HG03378 (cell line): Measurements from ENCODE around the gene ZKSCAN3.
A peak's percentile ranks its signal among the peaks of the same experiment; 100 is the strongest.
"Not testable (repeated sequence)": the region's sequence is repeated elsewhere in the genome, so short reads cannot be mapped to it uniquely, and the experiment has no call there.

Experiments
- ATAC-seq: cut with Tn5 transposase; IDR thresholded peaks from one replicate; pipeline ENCODE4 v1.9.1; 2021; ENCODE audit warnings: mild to moderate bottlenecking, moderate library complexity; ENCODE audit not compliant: unreplicated experiment

Gene ZKSCAN3

DNA sequence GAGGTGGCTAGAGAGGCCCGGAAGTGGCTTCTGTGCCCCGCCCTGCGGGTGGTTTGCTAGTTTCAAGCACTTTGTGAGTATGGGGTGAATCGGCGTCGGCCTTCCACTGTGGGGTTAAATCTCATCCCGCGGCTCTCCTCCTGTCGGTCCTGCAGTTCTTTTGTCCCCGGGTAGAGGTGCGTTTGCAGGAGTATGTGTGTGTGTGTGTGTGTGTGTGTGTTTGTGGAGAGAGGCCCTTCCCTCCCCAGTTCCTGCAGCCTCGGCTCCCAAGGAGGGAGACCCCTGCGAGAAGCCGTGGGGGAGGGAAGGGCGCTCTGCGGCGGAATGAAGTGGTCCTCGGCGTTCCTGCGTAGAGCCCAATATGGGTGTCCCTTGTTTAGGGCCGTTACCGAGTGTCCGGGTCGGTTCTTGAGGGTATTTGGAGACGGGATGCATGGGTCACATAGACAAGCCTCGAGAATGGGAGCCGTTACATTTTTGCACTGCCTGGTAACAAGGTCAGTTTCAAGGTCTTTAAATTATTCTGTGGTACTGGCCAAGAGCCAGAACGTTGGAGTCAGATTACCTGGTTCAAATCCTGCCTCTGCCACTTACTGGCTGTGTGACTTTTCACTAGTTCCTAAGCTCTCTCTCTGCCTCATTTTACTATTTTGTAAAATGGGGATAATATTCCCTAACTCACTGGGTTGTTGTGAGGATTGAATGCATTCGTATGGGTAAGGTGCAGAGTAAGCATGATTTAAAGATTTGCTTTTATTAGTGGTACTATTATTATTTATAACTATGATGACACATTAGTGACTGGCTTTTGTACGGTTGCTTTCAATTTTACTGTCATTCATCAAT, at the start of gene ZKSCAN3:
Gene ZKSCAN3, plus strand, starts transcription at position 56 of the 846 bp plus-strand sequence. CDS start 9,640 bp downstream, outside the sequence.
- ATAC-seq: peak; percentile 87

- peak; percentile 97 for ATAC-seq
These were observed 46.2 kb upstream of the ZKSCAN3 start for GRCh38 chr6:28303570-28303969.

DNA sequence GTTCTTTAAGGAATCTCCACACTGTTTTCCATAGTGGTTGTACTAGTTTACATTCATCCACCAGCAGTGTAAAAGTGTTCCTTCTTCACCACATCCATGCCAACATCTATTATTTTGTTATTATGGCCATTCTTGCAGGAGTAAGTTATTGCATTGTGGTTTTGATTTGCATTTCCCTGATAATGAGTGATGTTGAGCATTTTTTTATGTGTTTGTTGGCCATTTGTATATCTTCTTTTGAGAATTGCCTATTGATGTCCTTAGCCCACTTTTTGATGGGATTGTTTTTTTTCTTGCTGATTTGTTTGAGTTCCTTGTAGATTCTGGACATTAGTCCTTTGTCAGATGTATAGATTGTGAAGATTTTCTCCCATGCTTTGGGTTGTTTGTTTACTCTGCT, 43.4 kb upstream of the ZKSCAN3 start:
- not testable (repeated sequence) for ATAC-seq

DNA sequence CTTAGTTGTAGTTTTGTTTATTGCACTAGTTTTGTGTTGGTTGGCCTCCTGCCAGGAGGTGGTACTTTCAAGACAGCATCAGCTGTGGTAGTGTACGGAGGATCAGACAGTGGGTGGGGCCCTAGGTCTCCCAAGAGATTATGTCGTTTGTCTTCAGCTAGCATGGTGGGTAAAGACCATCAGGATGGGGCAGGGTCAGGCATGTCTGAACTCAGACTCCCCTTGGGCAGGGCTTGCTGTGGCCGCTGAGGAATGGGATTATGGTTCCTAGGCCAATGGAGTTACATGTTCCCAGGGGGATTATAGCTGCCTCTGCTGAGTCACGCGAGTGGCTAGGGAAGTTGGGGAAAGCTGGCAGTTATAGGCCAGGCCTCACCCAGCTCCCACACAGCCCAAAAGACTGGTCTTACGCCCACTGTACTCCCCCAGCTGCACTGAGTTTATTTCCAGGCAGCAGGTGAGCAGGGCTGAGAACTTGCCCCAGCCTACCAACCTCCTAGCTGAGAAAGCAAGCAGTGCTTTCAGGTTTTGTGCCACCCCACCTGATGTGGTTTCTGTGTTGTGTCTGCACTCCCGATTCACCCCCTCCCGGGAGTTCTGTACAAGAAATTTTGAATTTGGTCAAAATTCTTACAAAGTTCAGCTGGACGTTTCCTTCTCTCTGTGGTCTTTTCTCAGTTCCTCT, 38.5 kb upstream of the ZKSCAN3 start:
- ATAC-seq: no peak

GRCh38 chr6:28312939-28313338, 36.8 kb upstream of the ZKSCAN3 start:
- no peak for ATAC-seq

- ATAC-seq: no peak
These were observed 34.1 kb upstream of the ZKSCAN3 start for GRCh38 chr6:28315628-28316027.

DNA sequence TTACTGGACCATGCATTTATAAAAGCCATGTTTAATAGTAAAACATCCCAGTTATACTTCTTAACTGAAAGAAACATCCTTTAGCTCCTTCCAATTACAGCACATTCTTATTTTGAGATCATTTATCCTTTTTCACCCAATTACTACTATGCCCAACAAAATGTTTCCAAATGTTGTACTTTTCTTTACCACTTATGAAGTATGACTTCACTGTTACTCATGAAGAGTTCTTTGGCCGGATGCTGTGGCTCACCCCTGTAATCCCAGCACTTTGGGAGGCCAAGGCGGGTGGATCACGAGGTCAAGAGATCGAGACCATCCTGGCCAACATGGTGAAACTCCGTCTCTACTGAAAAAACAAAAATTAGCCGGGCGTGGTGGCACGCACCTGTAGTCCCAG, 31.9 kb upstream of the ZKSCAN3 start:
- not testable (repeated sequence) for ATAC-seq

- no peak for ATAC-seq
These were observed 27.1 kb upstream of the ZKSCAN3 start for GRCh38 chr6:28322661-28323060.

DNA sequence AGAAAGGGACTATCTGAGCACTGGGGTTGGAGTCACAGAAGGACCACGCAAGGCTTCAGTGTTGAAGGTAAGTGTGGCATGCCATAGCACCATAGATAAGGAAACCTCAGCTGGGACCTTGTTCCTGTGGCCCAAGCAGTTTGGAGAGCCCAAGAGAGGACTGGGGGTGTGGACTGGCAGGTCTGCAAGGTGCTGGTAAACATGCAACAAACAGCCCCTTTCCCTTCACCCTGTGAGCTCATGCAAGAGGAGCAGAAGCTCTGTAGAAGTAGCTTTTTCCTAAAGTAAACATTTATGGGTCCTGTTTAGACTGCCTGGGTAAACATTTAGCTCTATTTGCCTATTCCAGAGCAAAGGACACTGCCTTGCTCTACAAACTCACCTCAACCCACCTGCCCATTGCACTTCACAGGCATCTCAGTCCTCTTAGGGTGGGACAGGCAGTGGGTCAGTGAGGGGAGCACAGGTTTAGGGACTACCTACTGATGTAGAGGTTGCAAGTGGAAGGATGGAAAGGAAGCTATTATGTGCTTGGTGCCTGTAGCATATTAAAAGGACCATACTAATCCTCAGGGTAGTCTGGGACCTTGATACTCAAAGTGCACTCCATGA, 25.8 kb upstream of the ZKSCAN3 start:
- ATAC-seq: no peak

DNA sequence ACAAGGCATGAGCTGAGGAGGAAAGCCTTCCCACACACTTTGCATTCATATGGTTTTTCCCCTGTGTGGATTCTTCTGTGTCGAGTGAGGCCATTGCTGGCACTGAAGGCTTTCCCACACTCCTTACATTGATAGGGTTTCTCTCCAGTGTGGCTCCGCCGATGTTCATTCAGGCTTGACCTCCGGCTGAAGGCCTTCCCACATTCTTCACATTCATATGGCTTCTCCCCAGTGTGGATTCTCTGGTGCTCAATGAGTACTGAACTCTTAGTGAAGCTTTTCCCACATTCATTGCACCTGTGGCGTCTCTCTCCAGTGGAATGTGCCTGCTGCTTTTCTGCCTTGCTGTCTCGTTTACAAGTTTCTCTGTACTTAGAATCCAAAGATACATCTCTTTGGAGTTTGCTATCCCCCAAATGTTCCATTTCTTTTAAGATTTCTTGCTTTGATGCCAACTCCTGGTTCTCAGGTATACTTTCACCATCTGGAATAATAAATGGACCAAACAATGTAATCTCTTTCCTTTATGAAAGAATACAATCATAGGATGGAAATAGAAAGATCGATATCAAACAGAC, 23.3 kb upstream of the ZKSCAN3 start:
- ATAC-seq: no peak

DNA sequence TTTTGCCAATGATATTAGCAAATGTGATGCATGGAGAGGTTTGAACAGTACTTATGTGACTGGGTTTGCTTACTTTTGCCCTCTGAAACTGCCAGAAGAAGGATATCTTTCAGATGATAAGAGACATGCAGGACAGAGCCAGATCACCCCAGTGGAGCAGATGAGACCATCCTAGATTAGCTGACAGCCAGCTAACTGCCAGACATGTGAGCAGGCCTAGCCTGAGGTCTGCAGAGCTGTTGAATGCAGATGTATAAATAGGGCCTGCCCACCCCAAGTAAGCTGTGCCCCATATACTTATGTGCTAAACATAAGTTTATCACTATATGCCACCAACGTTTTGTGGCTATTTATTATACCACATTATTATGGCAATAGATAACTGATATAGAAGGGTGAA, 19.7 kb upstream of the ZKSCAN3 start:
- no peak for ATAC-seq

- no peak for ATAC-seq
These were observed 16.7 kb upstream of the ZKSCAN3 start for GRCh38 chr6:28333047-28333446.

- ATAC-seq: no peak
These were observed 16.1 kb upstream of the ZKSCAN3 start for GRCh38 chr6:28333599-28334018.

DNA sequence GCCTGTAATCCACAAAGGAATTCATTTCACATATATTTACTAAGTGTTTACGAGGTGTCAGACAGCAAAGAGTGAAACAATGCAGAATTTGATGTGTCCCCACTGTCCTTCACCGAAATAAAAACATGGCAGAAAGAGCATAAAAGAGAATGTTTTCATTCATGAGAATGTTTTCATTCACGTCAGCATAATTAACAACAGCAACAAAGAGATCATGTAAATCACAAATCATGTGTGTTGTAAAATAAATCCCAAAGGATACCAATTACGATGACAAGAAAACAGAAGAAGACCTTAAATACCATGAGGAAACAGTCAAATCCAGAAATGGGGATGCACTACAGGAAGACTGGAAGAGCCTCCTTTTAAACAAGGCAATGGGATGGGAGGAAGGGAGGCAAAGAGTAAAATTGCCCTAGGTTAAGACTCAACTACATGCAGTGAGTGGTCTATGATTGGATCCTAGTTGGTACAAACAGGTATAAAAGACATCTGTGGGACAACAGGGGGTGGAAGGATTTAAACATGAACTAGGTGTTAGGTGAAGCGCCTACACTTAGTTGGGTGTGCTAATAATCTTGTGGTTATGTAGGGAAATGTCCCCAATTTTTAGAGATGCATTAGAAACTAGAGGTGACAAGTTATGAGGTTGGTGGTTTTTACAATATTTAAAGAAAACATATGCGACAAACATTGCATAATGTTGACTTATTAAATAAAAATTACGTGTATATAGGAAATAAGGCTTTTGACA, 15.3 kb upstream of the ZKSCAN3 start:
- no peak for ATAC-seq

DNA sequence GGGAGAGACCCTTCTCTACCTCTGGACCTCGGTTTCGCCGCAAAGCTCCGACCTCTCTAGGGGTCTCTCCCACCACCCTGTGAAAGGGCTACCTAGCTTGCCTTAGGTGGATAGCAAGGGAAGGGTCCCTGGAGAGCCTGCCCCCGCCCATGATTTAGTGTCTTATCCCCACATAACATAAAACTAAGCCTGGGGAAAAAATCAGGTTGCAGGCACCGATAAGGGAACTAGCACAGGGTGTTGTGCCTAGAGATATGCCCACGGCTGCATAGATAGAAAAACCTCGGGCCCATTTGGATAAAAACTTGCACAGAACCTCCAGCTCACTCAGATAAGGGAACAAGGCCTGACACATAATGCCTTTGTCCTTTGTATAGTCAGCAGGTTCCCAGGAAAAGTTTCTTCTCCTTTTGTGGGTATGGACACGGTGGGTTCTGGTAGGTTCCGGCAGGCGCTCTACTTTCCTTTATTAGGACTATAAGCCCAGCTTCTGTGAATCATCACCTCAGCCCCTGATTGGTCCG, 14.6 kb upstream of the ZKSCAN3 start:
- ATAC-seq: no peak

DNA sequence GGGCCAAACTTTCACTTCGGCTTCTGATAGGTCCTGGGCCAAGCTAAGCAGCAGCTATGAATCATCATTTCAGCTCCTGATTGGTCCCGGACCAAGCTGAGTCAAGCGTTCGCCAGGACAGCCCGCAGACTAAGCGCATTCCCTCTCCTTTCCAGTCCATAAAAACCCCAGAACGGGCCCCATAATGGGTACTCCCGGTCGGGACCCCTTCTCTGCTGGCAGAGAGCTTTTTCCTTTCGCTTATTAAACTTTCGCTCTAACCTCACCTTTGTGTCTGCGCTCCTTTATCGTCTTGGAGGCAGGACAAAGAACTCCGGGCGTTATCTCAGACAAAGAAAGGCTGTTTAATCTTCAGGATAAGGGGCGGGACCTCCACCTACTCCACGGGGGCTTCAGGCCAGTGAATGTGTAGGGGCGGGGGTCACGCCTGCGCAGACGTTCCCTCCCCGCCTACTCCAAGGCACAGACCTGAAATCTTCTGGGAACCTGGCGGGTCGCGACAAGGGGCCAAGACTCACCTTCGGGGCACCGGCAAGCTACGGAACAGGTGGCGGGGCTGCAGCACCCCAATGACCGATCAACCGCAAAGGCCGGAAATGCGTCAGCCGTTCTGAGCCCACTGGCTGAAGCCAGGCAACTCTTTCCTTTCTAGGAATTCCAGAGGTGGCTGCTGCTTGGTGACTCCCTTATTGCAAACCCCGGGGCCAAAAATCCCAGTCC, 14.0 kb upstream of the ZKSCAN3 start, which contains the start of gene ZSCAN31:
Gene ZSCAN31, minus strand, starts transcription at position 585 of the 720 bp plus-strand sequence. CDS start 6,465 bp downstream, outside the sequence.
- peak; percentile 86 for ATAC-seq

GRCh38 chr6:28336284-28337120, 13.2 kb upstream of the ZKSCAN3 start:
- ATAC-seq: peak; percentile 32

GRCh38 chr6:28337121-28337520, 12.6 kb upstream of the ZKSCAN3 start:
- ATAC-seq: no peak
